Measurements from ENCODE around the gene LRRC42.
"Not testable (repeated sequence)": the region's sequence is repeated elsewhere in the genome, so short reads cannot be mapped to it uniquely, and the experiment has no call there.

The LRRC42 gene

GRCh38 chr1:54003249-54003646 lies 57.1 kb downstream of the LRRC42 start:
- no peak for DNase-seq (ENCODE audit: low read depth in 1 of 2, low spot score in 1 of 2)

- not testable (repeated sequence) for DNase-seq (ENCODE audit: low read depth in 1 of 2, low spot score in 1 of 2)
Observed at GRCh38 chr1:54003750-54004480, 57.8 kb downstream of the LRRC42 start.

- no peak for DNase-seq (ENCODE audit: low read depth in 1 of 2, low spot score in 1 of 2)
Observed at GRCh38 chr1:54004481-54005049, 58.4 kb downstream of the LRRC42 start.

GRCh38 chr1:54006508-54006907 lies 60.4 kb downstream of the LRRC42 start:
- DNase-seq (ENCODE audit: low read depth in 1 of 2, low spot score in 1 of 2), result no peak

- no peak for DNase-seq (ENCODE audit: low read depth in 1 of 2, low spot score in 1 of 2)
Observed at GRCh38 chr1:54007613-54008012, 61.5 kb downstream of the LRRC42 start.

GRCh38 chr1:54008876-54009275 lies 62.7 kb downstream of the LRRC42 start:
- no peak for DNase-seq (ENCODE audit: low read depth in 1 of 2, low spot score in 1 of 2)

GRCh38 chr1:54009406-54009805 lies 63.3 kb downstream of the LRRC42 start:
- DNase-seq (ENCODE audit: low read depth in 1 of 2, low spot score in 1 of 2), result no peak

- no peak for DNase-seq (ENCODE audit: low read depth in 1 of 2, low spot score in 1 of 2)
Observed at GRCh38 chr1:54010415-54011117, 64.4 kb downstream of the LRRC42 start.

- DNase-seq (ENCODE audit: low read depth in 1 of 2, low spot score in 1 of 2), result no peak
Observed at GRCh38 chr1:54011316-54012007, 65.3 kb downstream of the LRRC42 start.

GRCh38 chr1:54012008-54012325 lies 65.8 kb downstream of the LRRC42 start:
- no peak for DNase-seq (ENCODE audit: low read depth in 1 of 2, low spot score in 1 of 2)

- DNase-seq (ENCODE audit: low read depth in 1 of 2, low spot score in 1 of 2), result no peak
Observed at GRCh38 chr1:54012863-54013262, 66.7 kb downstream of the LRRC42 start.

GRCh38 chr1:54013393-54014008 lies 67.4 kb downstream of the LRRC42 start:
- no peak for DNase-seq (ENCODE audit: low read depth in 1 of 2, low spot score in 1 of 2)

- DNase-seq (ENCODE audit: low read depth in 1 of 2, low spot score in 1 of 2), result no peak
Observed at GRCh38 chr1:54014009-54014629, 68.0 kb downstream of the LRRC42 start.

GRCh38 chr1:54016343-54017282 lies 70.5 kb downstream of the LRRC42 start:
- no peak for DNase-seq (ENCODE audit: low read depth in 1 of 2, low spot score in 1 of 2)

Data from activated T-helper 1 cell treated with anti-CD3 and anti-CD28 coated beads, Interleukin-2, amount 50 U/mL, for 16 hours (primary cell).